GM12878 (cell line): ENCODE results near the gene RPL36.
"Not testable (repeated sequence)": the region's sequence is repeated elsewhere in the genome, so short reads cannot be mapped to it uniquely, and the experiment has no call there.

Source experiments
- BHLHE40 ChIP-seq, 2 experiments: fragments of 450-650 bp in 1 of 2; IDR thresholded peaks; 2 replicates each; pipeline ENCODE4 v1.6.1; 2011 to 2017; ENCODE audit warnings: low read depth in 2 of 2, borderline replicate concordance in 1 of 2, improper control_type of control experiment in 1 of 2, low read length in 1 of 2, mild to moderate bottlenecking in 1 of 2
- CHD4 ChIP-seq: fragments of 200-600 bp; sonication (generic); IDR thresholded peaks from 2 replicates; pipeline ENCODE4 v1.6.1; 2016; ENCODE audit warnings: mild to moderate bottlenecking
- NR2C2 ChIP-seq: IDR thresholded peaks from 2 replicates; pipeline ENCODE4 v1.6.1; 2011; ENCODE audit warnings: borderline replicate concordance, low read depth; ENCODE audit not compliant: control insufficient read depth, insufficient read length
- NRF1 ChIP-seq: conservative IDR thresholded peaks from 2 replicates; pipeline ENCODE4 v1.6.1; 2011; ENCODE audit warnings: mild to moderate bottlenecking, low read depth, low read length, improper control_type of control experiment
- PBX3 ChIP-seq: IDR thresholded peaks from 2 replicates; pipeline ENCODE4 v1.6.1; 2011; ENCODE audit warnings: mild to moderate bottlenecking, low read depth, low read length, moderate library complexity; ENCODE audit not compliant: insufficient replicate concordance
- POLR2A ChIP-seq: IDR thresholded peaks from 2 replicates; pipeline ENCODE4 v1.6.1; 2011; ENCODE audit warnings: low read depth, mild to moderate bottlenecking, low read length
- POLR2AphosphoS5 ChIP-seq: IDR thresholded peaks from 2 replicates; pipeline ENCODE4 v1.6.1; 2011; ENCODE audit warnings: mild to moderate bottlenecking, low read length, inconsistent platforms
- RAD21 ChIP-seq: IDR thresholded peaks from 2 replicates; pipeline ENCODE4 v1.6.1; 2011; ENCODE audit warnings: mild to moderate bottlenecking, low read depth, low read length, moderate library complexity; ENCODE audit not compliant: insufficient read depth
- REST ChIP-seq: IDR thresholded peaks from 2 replicates; pipeline ENCODE4 v1.6.1; 2012; ENCODE audit warnings: mild to moderate bottlenecking, low read depth, low read length
- SMC3 ChIP-seq: IDR thresholded peaks from 2 replicates; pipeline ENCODE4 v1.6.1; 2011; ENCODE audit warnings: low read length, improper control_type of control experiment, borderline replicate concordance
- TAF1 ChIP-seq: IDR thresholded peaks from 2 replicates; pipeline ENCODE4 v1.6.1; 2011; ENCODE audit warnings: mild to moderate bottlenecking, low read depth, low read length, borderline replicate concordance
- TCF3 ChIP-seq: IDR thresholded peaks from 2 replicates; pipeline ENCODE4 v1.6.1; 2012; ENCODE audit warnings: low read depth, mild to moderate bottlenecking, low read length, borderline replicate concordance; ENCODE audit not compliant: insufficient read depth
- ZBTB4 ChIP-seq: fragments of 450-650 bp; formaldehyde crosslinking; IDR thresholded peaks from 2 replicates; pipeline ENCODE4 v1.4.0; 2022; ENCODE audit warnings: mild to moderate bottlenecking, moderate library complexity

GRCh38 chr19:5688262-5688881 lies 1.7 kb upstream of the RPL36 start:
- TF ChIP-seq BHLHE40 (IDR thresholded peaks at IDR 0.05; ENCODE audit: borderline replicate concordance in 1 of 2, low read depth in 2 of 2, low read length in 1 of 2); POLR2A; POLR2AphosphoS5; TCF3; REST; ZBTB4 (CRISPR knock-in tag); RAD21; CHD4; NRF1; TAF1; PBX3; SMC3; NR2C2: not testable (repeated sequence)
